HG03521 (cell line): ENCODE results near the gene RMRP.

ENCODE experiments used
- ATAC-seq: cut with Tn5 transposase; IDR thresholded peaks from one replicate; pipeline ENCODE4 v1.9.1; 2021; ENCODE audit warnings: mild to moderate bottlenecking, moderate library complexity; ENCODE audit not compliant: unreplicated experiment

The RMRP gene

DNA sequence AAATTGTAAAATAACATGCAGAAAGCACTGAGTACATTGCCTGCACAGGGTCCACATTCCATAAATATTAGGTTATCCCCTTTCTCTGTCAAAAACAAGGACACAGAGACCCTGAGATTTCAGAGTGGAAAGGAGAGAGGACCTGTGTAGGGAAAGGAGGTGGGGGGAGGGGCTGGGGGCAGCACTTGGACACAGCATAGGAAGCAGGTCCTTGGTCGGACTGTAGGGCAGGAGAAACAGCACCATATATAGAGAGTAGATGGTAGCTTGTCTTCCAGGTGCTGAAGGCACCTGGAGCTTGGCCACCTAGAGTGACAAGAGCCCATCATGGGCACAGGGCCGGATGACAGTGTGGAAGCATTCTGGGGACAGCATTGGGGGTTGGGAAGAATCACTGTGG is 29.5 kb upstream of the RMRP start:
- ATAC-seq = no peak

DNA sequence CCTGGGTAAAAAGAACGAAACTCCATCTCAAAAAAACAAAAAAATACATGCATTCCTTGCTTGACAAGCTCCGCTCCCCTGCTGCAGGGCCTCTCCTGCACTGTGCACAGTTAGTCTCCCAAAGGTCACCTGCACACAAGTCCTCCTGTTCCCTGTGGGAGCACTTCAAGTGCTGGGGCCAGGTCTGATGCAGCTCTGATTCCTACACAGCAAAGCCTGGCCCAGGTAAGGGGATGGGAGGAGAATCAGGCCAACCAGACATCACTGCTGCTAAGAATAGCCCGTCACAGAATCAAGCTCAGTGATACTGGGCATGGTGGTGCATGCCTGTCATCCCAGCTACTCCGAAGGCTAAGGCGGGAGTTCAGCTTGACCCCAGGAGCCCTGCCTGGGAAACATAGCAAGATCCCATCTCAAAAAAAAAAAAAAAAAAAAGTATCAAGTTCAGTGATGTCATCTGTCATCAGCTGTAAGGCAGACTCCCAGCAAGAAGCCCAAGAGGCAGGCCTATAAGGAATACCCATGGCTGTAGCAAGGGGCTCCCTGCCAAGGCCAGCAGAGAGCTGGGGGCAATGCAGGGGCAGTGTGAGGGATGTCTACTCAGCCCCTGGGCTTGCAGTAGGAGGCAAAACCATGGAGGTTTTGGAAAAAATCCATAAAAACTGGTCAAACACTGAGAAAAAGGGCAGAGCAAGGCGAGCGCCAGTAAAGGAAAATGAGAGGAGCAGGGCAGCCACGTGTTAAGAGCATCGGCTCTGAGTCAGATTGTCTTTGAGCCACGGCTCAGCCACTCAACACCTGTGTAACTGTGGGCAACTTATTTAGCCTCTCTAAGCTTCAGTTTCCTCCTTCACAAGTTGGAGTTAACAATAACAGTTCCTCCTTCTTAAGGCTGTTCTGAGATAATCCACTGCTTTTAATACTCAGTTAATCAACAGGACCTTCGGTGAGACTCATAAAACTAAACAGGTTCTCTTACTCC is 28.7 kb upstream of the RMRP start:
- no peak for ATAC-seq

DNA sequence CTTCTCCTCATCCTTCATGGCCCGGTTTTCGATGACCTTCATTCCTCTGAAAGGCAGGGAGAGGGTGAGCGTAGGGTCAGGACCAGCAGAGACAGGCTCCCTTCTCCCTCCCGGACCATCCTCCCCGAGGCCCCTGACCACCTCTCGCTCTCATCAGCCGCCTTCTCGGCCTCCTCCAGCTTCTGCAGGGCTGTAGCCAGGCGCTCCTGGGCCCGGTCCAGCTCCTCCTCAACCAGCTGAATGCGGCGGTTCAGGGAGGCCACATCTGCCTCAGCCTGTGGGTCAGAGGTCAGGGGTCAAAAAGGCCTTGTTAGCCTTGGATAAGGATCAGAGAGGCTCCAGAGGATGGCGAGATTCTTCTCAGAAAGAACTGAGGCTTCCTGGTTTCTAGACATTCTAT is 27.7 kb upstream of the RMRP start:
- no peak for ATAC-seq

DNA sequence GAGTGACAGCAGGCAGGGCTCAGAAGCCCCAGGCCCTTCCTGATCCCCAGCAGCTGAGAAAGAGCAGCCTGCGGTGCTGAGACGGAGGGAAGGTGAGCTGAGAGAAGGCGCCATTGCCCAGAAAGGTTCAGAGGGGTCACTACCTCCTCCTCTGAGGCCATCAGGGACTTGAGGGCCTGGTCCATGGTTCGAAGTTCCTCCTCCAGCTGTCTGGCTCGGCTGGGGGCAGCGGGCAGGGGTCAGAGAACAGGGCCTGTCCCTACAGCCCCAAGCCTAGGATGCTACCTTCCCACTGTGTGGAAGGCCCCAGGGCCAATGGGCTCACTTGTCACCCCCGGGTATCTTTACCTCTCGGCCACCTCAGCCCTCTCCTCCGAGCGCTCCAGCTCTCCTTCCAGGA is 27.1 kb upstream of the RMRP start:
- ATAC-seq = no peak

DNA sequence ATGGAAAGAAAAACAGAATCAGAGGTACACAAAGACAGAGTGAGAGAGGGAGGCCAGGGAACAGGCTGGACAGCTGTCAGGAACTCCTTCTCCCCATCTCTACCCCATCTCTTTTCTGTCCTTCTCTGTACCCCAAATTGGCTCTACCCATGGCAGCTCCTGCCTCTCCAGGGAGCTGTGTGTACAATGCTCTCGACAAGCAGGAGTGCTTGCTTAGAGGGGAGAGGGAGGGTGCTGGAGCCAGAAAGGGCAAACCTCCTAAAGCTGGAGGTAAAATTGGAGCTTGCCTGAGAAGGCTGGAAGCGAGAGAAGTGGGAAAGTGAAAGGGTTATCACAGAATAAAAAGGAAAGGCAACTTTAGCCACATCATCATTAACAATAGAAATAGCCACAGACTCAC is 25.5 kb upstream of the RMRP start:
- no peak for ATAC-seq

DNA sequence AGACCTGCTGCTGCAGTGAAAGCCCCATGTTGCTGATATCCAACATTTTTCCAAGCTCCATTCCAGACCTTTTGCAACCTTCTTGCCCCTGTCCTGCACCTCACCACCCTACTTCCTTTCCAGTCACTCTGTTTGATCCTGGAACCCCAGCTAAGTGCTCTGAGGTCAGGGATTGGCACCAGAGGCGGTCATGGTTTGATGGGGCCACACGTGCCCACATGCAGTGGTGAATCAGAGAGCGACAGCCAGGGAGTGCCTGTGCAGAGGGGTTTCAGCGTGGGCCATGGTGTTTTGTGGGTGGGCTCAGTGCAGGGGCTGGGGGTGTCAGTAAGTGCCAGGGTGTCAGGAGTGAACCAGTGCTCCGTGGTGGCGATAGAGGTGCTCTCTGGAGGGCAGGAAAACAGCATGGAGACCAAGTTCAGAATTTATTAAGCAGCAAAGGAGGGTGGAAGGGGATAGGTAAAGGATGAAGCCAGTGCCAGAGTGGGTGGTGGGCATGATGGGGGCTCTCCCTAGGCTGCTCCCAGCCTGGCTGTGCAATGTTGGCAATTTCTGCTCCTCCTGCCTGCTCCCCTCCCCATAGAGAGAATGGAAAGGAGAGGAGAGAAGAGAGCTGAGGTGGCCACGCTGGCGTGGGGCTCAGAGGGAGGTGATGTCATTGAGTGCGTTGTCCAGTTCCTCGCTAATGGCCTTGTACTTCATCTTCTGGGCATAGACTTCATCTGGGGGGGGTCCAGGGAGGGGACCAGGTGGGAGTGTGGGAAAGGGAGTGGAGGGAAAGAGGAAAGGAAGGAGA is 24.9 kb upstream of the RMRP start:
- no peak for ATAC-seq

DNA sequence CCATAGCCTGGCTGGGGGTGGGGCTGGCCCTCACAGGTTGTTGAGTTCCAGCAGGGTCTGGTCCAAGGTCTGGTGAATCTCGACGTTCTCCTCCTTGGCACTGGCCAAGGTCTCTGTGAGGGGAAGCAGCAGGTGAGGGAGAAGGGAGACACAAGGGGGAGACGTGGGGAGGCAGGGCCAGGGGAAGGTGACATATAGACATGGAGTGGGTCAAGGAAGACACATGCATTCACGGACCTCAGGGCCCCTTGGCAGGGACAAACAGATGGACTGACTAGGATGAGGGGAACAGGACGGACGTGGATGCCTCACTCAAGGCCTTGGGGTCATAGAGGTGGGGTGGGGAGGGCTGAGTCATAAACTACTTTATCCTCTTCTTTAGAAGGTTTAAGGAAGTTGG is 24.2 kb upstream of the RMRP start:
- no peak for ATAC-seq

DNA sequence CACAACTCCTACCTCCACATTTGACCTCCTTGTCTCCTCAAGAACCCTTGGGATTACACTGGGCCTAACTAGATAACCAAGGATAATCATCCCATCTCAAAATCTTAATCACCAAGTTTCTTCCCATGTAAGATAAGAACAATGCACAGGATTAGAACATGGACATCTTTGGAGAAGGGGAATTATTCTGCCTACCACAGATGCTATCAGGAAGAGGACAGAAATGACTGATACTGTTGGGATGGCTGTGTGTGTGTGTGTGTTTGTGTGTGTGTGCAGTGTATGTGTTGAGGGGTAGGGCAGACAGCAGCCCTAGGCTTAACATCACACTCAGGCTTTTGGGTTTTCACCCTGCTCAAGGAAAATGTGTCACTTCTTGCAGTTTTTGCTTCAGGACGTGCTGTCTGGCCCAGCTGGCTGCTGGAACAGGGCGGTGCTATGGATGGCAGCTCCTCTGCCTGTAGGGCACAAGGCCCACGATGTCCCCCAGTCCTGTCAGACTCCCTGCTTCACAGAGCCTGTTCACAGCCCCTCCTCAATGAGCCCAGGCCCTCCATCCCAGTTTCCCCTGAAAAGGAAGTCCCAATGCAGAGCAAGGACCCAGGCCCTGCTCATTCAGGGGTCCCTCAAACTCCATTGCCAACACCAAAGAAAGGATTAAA is 23.7 kb upstream of the RMRP start:
- ATAC-seq = no peak

DNA sequence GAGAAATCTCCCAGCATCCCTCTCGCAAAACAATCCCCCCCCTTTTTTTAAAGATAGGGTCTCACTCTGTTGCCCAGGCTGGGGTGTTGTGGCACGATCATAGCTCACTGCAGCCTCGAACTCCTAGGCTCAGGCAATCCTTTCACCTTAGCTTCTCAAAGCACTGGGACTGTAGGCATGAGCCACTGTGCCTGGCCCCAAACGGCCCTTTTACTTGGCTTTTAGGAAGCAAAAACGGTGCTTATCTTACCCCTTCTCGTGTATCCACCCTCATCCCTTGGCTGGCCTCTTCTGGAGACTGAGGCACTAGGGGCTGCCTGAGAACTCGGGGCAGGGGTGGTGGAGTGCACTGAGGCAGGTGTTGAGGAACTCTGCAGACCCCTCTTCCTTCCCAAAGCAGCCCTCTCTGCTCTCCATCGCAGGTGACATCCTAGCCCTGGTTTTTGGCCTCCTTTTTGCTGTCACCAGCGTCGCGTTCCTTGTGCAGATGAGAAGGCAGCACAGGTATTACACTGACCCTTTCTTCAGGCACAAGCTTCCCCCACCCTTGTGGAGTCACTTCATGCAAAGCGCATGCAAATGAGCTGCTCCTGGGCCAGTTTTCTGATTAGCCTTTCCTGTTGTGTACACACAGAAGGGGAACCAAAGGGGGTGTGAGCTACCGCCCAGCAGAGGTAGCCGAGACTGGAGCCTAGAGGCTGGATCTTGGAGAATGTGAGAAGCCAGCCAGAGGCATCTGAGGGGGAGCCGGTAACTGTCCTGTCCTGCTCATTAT is 22.7 kb upstream of the RMRP start:
- ATAC-seq = no peak

DNA sequence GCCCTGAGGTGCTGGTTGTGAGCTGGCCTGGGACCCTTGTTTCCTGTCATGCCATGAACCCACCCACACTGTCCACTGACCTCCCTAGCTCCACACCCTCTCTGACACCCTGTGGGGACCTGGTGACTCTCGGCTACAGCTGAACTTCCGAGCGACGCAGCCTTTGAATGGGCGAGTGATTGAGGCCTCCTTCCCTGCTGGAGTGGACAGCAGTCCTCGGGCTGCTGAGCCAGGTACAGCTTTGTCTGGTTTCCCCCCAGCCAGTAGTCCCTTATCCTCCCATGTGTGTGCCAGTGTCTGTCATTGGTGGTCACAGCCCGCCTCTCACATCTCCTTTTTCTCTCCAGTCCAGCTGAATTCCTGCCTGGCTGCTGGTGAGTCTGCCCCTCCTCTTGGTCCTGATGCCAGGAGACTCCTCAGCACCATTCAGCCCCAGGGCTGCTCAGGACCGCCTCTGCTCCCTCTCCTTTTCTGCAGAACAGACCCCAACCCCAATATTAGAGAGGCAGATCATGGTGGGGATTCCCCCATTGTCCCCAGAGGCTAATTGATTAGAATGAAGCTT is 22.0 kb upstream of the RMRP start:
- no peak for ATAC-seq

DNA sequence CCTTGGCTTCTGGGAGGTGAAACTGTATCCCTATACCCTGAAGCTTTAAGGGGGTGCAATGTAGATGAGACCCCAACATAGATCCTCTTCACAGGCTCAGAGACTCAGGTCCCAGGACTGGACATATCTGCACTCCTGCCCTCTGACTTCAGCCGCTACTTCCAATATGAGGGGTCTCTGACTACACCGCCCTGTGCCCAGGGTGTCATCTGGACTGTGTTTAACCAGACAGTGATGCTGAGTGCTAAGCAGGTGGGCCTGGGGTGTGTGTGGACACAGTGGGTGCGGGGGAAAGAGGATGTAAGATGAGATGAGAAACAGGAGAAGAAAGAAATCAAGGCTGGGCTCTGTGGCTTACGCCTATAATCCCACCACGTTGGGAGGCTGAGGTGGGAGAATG is 21.3 kb upstream of the RMRP start:
- ATAC-seq = no peak

DNA sequence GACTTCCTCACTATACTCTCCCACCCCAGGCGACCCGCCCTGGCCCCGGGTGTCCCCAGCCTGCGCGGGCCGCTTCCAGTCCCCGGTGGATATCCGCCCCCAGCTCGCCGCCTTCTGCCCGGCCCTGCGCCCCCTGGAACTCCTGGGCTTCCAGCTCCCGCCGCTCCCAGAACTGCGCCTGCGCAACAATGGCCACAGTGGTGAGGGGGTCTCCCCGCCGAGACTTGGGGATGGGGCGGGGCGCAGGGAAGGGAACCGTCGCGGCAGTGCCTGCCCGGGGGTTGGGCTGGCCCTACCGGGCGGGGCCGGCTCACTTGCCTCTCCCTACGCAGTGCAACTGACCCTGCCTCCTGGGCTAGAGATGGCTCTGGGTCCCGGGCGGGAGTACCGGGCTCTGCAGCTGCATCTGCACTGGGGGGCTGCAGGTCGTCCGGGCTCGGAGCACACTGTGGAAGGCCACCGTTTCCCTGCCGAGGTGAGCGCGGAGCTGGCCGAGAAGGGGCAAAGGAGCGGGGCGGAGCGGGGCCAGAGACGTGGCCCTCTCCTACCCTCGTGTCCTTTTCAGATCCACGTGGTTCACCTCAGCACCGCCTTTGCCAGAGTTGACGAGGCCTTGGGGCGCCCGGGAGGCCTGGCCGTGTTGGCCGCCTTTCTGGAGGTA is 18.0 kb upstream of the RMRP start:
- ATAC-seq = no peak

DNA sequence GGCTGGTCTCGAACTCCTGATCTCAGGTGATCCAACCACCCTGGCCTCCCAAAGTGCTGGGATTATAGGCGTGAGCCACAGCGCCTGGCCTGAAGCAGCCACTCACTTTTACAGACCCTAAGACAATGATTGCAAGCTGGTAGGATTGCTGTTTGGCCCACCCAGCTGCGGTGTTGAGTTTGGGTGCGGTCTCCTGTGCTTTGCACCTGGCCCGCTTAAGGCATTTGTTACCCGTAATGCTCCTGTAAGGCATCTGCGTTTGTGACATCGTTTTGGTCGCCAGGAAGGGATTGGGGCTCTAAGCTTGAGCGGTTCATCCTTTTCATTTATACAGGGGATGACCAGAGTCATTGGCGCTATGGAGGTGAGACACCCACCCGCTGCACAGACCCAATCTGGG is 17.4 kb upstream of the RMRP start:
- ATAC-seq = no peak

DNA sequence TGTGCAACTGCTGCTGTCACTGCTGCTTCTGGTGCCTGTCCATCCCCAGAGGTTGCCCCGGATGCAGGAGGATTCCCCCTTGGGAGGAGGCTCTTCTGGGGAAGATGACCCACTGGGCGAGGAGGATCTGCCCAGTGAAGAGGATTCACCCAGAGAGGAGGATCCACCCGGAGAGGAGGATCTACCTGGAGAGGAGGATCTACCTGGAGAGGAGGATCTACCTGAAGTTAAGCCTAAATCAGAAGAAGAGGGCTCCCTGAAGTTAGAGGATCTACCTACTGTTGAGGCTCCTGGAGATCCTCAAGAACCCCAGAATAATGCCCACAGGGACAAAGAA is 16.2 kb upstream of the RMRP start:
- ATAC-seq = no peak

DNA sequence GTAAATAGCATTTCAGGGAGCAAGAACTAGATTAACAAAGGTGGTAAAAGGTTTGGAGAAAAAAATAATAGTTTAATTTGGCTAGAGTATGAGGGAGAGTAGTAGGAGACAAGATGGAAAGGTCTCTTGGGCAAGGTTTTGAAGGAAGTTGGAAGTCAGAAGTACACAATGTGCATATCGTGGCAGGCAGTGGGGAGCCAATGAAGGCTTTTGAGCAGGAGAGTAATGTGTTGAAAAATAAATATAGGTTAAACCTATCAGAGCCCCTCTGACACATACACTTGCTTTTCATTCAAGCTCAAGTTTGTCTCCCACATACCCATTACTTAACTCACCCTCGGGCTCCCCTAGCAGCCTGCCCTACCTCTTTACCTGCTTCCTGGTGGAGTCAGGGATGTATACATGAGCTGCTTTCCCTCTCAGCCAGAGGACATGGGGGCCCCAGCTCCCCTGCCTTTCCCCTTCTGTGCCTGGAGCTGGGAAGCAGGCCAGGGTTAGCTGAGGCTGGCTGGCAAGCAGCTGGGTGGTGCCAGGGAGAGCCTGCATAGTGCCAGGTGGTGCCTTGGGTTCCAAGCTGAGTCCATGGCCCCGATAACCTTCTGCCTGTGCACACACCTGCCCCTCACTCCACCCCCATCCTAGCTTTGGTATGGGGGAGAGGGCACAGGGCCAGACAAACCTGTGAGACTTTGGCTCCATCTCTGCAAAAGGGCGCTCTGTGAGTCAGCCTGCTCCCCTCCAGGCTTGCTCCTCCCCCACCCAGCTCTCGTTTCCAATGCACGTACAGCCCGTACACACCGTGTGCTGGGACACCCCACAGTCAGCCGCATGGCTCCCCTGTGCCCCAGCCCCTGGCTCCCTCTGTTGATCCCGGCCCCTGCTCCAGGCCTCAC is 15.6 kb upstream of the RMRP start, which contains the start of gene CA9:
Gene CA9, plus strand, starts transcription at position 797 of the 893 bp plus-strand sequence. Its CDS starts 32 bp downstream, at position 829.
- ATAC-seq = no peak

DNA sequence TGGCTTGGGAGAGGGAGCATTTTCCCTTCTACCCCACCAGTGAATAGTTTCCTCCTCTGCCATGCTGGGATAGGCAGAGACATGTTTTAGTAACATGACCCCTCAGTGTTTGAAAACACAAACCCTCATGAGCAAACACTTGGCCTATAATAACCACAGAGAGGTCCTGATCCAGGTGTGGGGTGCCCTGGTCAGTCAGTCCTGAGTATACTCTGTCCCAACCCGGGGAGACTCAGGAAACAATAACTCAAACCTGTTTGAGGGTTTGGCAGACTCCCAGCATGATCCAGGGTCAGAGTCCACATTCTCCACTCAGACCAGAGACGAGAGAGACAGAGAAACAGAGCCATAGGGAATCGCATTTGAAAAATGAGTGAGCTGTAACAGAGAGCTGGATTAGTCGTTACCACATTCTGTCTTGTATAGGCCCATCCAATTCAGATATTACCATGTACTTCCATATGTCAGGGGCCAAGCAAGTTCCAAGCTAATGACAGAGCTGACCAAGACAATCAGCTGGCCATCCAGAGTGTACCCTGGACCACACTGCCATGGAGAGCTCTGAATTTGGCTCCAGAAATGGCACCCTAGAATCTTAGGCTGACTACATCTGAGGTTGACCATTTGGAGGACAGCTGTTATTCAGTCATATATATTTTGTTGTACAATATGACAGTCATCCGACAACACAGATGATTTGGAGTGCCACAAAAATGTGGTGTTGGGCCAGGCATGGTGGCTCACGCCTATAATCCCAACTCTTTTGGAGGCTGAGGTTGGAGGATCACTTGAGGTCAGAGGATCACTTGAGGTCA is 11.7 kb upstream of the RMRP start:
- ATAC-seq = no peak

DNA sequence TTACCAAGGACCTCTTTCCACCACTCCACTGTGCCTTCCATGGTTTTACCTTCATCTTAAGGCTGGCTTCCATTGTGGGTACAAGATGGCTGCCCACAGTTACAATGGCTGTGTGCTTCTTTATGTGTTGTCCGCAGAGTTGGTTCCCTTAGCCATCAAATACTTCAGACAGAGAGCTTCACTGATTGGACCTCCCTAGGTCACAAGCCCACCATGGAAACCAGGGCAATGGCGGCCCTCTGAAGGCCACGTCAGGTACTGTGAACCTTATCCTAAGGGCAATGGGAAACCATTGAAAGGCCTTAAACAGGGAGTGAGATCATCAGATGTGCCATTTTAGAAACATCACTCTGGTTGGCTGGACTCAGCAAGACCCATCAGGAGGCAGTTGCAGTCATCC is 10.1 kb upstream of the RMRP start:
- no peak for ATAC-seq

DNA sequence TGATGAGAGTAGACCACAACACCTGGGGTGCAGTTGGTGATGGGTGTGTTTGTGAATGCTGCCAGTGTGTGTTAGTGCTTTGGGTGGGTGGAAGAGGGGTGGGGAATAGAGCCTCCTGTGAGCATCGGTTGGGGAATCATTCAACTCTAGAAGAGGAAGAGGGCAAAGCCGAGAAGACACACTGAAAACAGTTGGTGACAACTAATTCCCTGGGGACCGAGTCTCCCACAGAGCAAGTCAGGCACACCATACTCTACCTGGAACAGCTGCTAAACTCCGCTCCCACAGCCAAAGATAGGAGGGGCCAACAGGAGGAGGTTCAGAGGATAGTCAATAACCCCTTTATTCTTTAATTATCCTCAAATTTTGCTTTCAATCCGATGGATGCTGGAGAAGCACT is 8.7 kb upstream of the RMRP start:
- no peak for ATAC-seq
